ENCODE measurements around the gene CYB561D1. TPM values are rescaled to one million over a fixed set of nuclear protein-coding genes. Genes with fewer than 3 reads are reported as not detected.

The CYB561D1 gene
- total RNA-seq, 1 donor from 2014 or later, result 26.8 TPM

DNA sequence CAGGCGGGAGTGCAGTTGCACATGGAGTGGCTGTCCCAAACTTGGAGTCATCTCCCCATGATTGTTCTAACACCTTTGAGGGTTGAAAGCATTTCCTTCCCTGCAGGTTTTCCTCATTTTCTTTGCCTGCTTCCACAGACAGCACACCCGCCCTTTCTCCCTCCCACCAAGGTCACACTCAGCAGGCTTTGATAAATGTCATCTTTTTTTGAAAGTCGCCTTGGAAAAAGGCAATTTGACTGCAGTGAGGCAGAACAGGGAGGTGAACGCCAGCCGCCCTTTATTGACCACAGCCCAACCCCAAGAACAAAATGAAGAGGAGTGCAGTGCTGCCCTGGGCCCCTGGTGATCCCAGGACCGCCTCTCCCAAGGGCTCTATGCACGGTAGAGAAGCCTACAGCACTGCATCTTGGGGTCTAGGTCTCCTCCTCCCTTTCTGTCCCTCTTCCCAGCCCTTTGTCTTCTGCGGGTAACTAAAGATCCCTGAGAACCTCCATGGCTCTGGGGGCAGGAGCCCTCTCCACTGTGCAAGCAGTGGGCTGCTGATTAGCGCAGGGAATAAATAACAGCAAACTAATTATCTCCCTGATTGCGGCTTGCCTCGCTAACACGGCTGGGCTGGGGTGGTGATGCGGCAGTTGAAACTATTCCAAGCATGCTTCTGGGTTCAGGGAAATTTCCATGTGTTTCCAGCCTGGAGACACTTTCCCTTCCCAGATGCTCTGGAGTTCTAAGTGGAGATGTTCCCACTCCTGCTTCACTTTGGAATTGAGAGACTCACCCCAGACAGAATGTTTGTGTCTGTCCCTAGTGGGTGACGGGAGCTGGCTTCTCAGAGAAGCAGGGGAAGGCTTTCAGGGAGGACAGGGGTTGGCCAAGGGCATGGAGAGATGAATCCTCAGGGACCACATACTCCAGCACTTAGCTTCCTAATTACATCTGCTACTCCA is 27.4 kb downstream of the CYB561D1 start:
- no peaks in the 10 kb centered on the region for H3K36me3 ChIP-seq
- intact Hi-C loops (cut with DNase I), result no loop called here
- TF ChIP-seq, protein P1, sequence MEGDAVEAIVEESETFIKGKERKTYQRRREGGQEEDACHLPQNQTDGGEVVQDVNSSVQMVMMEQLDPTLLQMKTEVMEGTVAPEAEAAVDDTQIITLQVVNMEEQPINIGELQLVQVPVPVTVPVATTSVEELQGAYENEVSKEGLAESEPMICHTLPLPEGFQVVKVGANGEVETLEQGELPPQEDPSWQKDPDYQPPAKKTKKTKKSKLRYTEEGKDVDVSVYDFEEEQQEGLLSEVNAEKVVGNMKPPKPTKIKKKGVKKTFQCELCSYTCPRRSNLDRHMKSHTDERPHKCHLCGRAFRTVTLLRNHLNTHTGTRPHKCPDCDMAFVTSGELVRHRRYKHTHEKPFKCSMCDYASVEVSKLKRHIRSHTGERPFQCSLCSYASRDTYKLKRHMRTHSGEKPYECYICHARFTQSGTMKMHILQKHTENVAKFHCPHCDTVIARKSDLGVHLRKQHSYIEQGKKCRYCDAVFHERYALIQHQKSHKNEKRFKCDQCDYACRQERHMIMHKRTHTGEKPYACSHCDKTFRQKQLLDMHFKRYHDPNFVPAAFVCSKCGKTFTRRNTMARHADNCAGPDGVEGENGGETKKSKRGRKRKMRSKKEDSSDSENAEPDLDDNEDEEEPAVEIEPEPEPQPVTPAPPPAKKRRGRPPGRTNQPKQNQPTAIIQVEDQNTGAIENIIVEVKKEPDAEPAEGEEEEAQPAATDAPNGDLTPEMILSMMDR (IDR thresholded peaks at IDR 0.05), result no peak
- H3K4me3 ChIP-seq, result no peak overlapping the region
- no peaks in the 10 kb centered on the region for H3K9me3 ChIP-seq
- H3K27me3 ChIP-seq, result no peaks in the 10 kb centered on the region
- no peak for DNase-seq (ENCODE audit: low spot score in 2 of 2)
- no peaks in the 10 kb centered on the region for H3K4me1 ChIP-seq
- no peak overlapping the region for H3K27ac ChIP-seq

DNA sequence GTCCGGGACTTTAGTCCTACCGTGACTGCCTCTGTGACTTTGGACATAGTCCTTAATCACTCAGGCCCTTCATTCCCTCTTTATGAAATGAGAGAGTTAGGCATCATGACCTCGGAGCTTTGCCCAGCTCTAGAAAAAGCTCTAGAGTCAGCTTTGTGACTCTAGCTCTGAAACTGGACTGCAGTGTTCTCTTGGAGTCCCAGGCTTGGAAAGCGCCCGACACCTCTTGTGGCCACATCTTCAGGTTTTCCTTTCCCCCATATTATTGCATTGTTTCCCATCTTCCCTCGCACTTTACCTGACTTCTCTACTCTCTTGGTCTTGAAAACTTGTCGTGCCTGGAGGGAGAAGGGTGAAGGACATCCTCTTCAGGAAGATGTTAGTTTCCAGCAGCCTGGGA is 28.1 kb downstream of the CYB561D1 start:
- Histone ChIP-seq H3K4me1 (no peaks in the 10 kb centered on the region), H3K27ac (no peak overlapping the region), H3K4me3 (no peak overlapping the region), H3K27me3 (no peaks in the 10 kb centered on the region), H3K9me3 (no peaks in the 10 kb centered on the region), H3K36me3 (no peaks in the 10 kb centered on the region)
- DNase-seq (ENCODE audit: low spot score in 2 of 2), result no peak
- intact Hi-C loops (cut with DNase I), result no loop called here
- TF ChIP-seq, protein P1 (IDR thresholded peaks at IDR 0.05), result no peak

DNA sequence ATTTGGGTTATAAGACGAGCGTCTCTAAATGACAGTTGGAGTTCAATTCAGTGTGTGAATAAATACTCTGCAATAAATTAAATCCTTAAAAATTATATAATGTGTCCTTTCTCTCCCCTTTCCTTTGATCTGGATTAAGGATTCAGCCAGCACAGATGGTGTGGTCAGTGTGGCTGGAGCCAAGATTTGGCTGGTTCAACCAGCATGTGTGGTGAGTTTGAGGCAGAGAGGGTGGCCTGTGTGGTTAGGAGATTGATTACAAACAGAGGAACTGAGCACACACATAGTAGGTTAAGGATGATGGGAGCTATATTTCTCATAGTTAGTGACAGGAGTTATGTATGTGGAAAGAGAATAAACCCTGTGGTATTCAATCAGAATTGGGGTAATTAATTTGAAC is 29.8 kb downstream of the CYB561D1 start:
- Histone ChIP-seq H3K4me1 (no peaks in the 10 kb centered on the region), H3K4me3 (no peak overlapping the region), H3K9me3 (no peaks in the 10 kb centered on the region), H3K36me3 (no peaks in the 10 kb centered on the region), H3K27ac (no peak overlapping the region), H3K27me3 (no peaks in the 10 kb centered on the region)
- no peak for DNase-seq (ENCODE audit: low spot score in 2 of 2)
- intact Hi-C loops (cut with DNase I), result no loop called here
- TF ChIP-seq, protein P1 (IDR thresholded peaks at IDR 0.05), result no peak

- H3K27ac ChIP-seq, result no peak overlapping the region
- DNase-seq (ENCODE audit: low spot score in 2 of 2), result no peak
- intact Hi-C loops (cut with DNase I), result no loop called here
- no peaks in the 10 kb centered on the region for H3K27me3 ChIP-seq
- H3K4me3 ChIP-seq, result no peak overlapping the region
- TF ChIP-seq, protein P1 (IDR thresholded peaks at IDR 0.05), result no peak
- H3K9me3 ChIP-seq, result no peaks in the 10 kb centered on the region
- H3K36me3 ChIP-seq, result no peaks in the 10 kb centered on the region
- no peaks in the 10 kb centered on the region for H3K4me1 ChIP-seq
Observed at GRCh38 chr1:109527098-109527811, 33.4 kb downstream of the CYB561D1 start.

DNA sequence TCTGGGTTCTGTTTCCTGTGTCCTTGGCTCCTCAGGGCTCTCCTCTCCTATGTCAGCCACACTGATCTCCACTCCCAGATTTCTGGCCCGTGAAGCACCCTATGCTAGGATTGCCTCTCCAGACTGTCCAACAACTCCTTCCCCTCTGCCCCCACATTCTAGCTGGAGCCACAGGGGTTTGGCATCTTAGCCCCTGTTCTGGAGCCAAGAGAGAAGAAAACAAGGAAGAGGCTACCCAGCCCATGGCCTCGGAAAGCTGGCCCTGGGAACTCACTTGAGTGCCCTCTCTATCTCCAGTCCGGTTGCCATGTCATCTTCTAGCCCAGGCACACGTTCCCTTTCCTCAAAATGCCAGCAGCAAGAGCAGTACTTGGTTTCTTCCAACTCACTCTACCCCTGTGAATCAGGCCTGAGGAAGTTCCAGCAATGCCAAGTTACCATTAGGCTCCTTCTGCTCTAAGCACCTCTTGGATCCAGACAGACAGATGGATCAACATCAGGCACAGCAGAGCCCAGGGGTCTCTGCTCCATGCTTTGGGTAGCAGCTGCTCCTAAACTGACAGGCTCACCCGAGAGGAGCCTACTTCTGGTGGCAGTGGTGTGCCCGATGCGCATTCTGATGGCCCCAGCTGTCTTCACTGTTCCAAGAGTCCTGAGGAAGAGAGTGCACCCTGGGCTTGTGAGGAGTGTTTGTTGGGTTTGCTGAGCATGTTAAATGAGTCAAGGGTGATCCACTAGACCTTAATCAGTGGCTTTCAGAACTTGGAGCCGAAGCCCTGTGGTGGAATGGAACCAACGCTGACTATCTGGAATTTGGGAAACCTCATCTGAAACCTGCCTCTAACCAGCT is 34.2 kb downstream of the CYB561D1 start:
- DNase-seq (ENCODE audit: low spot score in 2 of 2), result no peak
- no peaks in the 10 kb centered on the region for H3K9me3 ChIP-seq
- no peaks in the 10 kb centered on the region for H3K27me3 ChIP-seq
- TF ChIP-seq, protein P1 (IDR thresholded peaks at IDR 0.05), result no peak
- no peak overlapping the region for H3K27ac ChIP-seq
- peaks cover 0 to 4% of the 10 kb centered on the region in 2 donors for H3K4me1 ChIP-seq
- intact Hi-C loops (cut with DNase I), result no loop called here
- H3K4me3 ChIP-seq, result no peak overlapping the region
- H3K36me3 ChIP-seq, result no peaks in the 10 kb centered on the region

All from ascending aorta (tissue), 2 donors.